ENCODE data around the gene ERF. TPM values are rescaled to one million over a fixed set of nuclear protein-coding genes. Genes with fewer than 3 reads are reported as not detected.
A peak's percentile ranks its signal among the peaks of the same experiment; 100 is the strongest.

The ERF gene
- total and polyA plus RNA-seq, 2 donors from 2014 or later, result 31.1 to 61.2 TPM

DNA sequence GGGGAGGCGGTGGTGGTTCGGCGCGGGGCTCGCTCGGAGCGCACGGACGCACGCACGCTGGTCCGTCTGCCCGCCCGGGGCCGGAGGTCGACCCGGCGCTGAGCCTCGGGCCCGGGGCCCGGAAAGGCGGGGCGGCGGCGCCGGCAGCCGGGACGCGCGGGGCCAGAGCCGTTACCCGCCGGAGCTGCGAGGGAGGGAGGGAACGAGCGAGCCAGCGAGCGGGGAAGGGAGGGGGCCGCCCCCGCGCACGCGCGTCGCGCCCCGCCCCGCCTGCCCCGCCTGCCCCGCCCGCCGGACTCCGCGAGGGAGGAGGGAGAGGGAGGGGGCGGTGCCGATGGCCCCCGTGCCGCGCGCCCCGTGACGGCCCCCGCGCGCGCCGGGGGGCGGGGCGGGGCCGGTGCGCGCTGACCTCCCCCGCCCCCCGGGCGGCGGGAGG is 29.2 kb upstream of the ERF start:
- Histone ChIP-seq H3K4me1 (ENCODE audit: control insufficient read depth in 2 of 3, insufficient read depth in 2 of 3, low read depth in 1 of 3, low read length in 3 of 3) (peaks cover 10 to 44% (median 41%) of the 10 kb centered on the region in 3 donors), H3K27me3 (ENCODE audit: control insufficient read depth, insufficient read depth, low read length) (no peaks in the 10 kb centered on the region), H3K27ac (ENCODE audit: low read depth in 2 of 2, low read length in 2 of 2) (peak overlapping the region; percentile 51 to 76), H3K9me3 (ENCODE audit: control insufficient read depth in 2 of 3, insufficient read depth in 1 of 3, low read length in 3 of 3) (no peaks in the 10 kb centered on the region), H3K9ac (ENCODE audit: low read length in 3 of 3) (no peak overlapping the region), H3K36me3 (ENCODE audit: control insufficient read depth in 2 of 3, insufficient read depth in 3 of 3, low read length in 3 of 3) (peaks cover 0 to 17% (median 12%) of the 10 kb centered on the region in 3 donors), H3K4me3 (ENCODE audit: low read length in 3 of 3) (no peak overlapping the region)
- TF ChIP-seq, protein P1, sequence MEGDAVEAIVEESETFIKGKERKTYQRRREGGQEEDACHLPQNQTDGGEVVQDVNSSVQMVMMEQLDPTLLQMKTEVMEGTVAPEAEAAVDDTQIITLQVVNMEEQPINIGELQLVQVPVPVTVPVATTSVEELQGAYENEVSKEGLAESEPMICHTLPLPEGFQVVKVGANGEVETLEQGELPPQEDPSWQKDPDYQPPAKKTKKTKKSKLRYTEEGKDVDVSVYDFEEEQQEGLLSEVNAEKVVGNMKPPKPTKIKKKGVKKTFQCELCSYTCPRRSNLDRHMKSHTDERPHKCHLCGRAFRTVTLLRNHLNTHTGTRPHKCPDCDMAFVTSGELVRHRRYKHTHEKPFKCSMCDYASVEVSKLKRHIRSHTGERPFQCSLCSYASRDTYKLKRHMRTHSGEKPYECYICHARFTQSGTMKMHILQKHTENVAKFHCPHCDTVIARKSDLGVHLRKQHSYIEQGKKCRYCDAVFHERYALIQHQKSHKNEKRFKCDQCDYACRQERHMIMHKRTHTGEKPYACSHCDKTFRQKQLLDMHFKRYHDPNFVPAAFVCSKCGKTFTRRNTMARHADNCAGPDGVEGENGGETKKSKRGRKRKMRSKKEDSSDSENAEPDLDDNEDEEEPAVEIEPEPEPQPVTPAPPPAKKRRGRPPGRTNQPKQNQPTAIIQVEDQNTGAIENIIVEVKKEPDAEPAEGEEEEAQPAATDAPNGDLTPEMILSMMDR (IDR thresholded peaks at IDR 0.05; ENCODE audit: borderline replicate concordance, extremely low read depth, insufficient read depth), result no peak
- intact Hi-C loops (cut with DNase I), result no loop called here
- DNase-seq, result peak in 3 of 5 donors; percentile 73 to 95 (median 85)
- no peak for FAIRE-seq

DNA sequence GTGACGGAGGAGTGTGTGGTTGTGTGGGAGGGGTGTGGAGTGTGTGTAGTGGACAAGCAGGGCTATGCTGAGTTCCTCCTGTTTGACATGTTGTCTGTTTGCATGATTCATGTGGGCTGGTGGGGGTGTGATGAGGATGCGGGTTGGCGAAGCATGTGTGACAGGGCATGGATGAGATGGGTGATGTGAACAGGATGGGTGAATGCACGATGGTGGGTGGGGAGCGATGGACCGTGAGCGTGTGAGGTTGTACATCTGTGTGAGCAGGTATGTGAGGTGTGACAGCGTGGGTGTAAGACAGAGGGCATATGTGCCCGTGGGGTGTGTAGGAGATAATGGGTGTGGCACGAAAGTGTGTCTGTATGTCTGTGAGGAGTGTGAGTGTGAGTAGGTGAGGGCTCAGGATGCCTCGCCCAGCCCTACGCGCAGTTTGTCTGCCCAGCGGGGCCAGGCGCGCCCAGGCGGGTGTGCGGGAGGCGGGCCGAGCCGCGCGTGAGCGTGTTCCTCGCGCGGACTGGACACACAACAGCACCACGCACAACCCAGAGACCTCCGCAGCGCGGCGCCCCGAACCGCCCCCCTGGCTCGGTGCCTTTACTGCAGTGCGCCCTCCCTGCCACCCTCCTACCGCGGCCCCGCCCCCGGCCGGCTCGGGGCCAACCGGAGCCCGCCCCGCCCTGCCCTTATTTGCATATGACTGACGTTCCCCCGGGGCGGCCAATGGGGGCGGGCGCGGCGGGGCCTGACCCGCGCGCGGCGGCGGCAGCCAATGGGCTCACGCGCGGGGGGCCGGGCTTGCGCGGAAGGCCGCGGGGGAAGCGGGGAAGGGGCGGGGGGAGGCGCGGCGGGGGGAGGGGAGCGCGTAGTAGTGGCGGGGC is 28.5 kb upstream of the ERF start:
- Histone ChIP-seq H3K36me3 (ENCODE audit: control insufficient read depth in 2 of 3, insufficient read depth in 3 of 3, low read length in 3 of 3) (peaks cover 0 to 12% (median 10%) of the 10 kb centered on the region in 3 donors), H3K4me1 (ENCODE audit: control insufficient read depth in 2 of 3, insufficient read depth in 2 of 3, low read depth in 1 of 3, low read length in 3 of 3) (peaks cover 10 to 50% (median 47%) of the 10 kb centered on the region in 3 donors), H3K9ac (ENCODE audit: low read length in 3 of 3) (peak overlapping the region; percentile 44 to 79 (median 59)), H3K9me3 (ENCODE audit: control insufficient read depth in 2 of 3, insufficient read depth in 1 of 3, low read length in 3 of 3) (no peaks in the 10 kb centered on the region), H3K27me3 (ENCODE audit: control insufficient read depth, insufficient read depth, low read length) (no peaks in the 10 kb centered on the region), H3K27ac (ENCODE audit: low read depth in 2 of 2, low read length in 2 of 2) (peak overlapping the region; percentile 95 to 96), H3K4me3 (ENCODE audit: low read length in 3 of 3) (peak overlapping the region; percentile 62 to 85 (median 73))
- FAIRE-seq, result no peak
- intact Hi-C loops (cut with DNase I), result no loop called here
- peak; percentile 97 to 99 (median 98) for DNase-seq
- TF ChIP-seq, protein P1 (IDR thresholded peaks at IDR 0.05; ENCODE audit: borderline replicate concordance, extremely low read depth, insufficient read depth), result no peak

GRCh38 chr19:42282819-42283187 is 27.9 kb upstream of the ERF start:
- Histone ChIP-seq H3K27ac (ENCODE audit: low read depth in 2 of 2, low read length in 2 of 2) (peak overlapping the region; percentile 95 to 96), H3K9ac (ENCODE audit: low read length in 3 of 3) (peak overlapping the region in 2 of 3 donors; percentile 44 to 79), H3K4me3 (ENCODE audit: low read length in 3 of 3) (peak overlapping the region in 2 of 3 donors; percentile 73 to 85), H3K36me3 (ENCODE audit: control insufficient read depth in 2 of 3, insufficient read depth in 3 of 3, low read length in 3 of 3) (peaks cover 0 to 7% (median 6%) of the 10 kb centered on the region in 3 donors), H3K27me3 (ENCODE audit: control insufficient read depth, insufficient read depth, low read length) (no peaks in the 10 kb centered on the region), H3K9me3 (ENCODE audit: control insufficient read depth in 2 of 3, insufficient read depth in 1 of 3, low read length in 3 of 3) (no peaks in the 10 kb centered on the region), H3K4me1 (ENCODE audit: control insufficient read depth in 2 of 3, insufficient read depth in 2 of 3, low read depth in 1 of 3, low read length in 3 of 3) (peaks cover 10 to 52% (median 50%) of the 10 kb centered on the region in 3 donors)
- FAIRE-seq (no peak), DNase-seq (peak in 1 of 5 donors; percentile 68)
- TF ChIP-seq, protein P1 (IDR thresholded peaks at IDR 0.05; ENCODE audit: borderline replicate concordance, extremely low read depth, insufficient read depth), result no peak
- intact Hi-C loops (cut with DNase I), result no loop called here

Data from kidney (tissue), 14 donors.